Upper lobe of left lung (tissue), 6 donors: ENCODE data around the gene GPR62. TPM values are rescaled to one million over a fixed set of nuclear protein-coding genes. Genes with fewer than 3 reads are reported as not detected.

Source experiments
- ATAC-seq, 2 donors: fragments of 200-7000 bp; cut with Tn5 transposase; one replicate each; pipeline ENCODE4 v1.9.1; 2022; ENCODE audit warnings: mild to moderate bottlenecking in 2 of 2, moderate library complexity in 2 of 2; ENCODE audit not compliant: low FRiP score in 2 of 2
- DNase-seq, 2 donors: peaks; one replicate each; pipeline ENCODE4 v3.0.0-alpha.2; 2019 to 2020
- H3K27ac ChIP-seq, 4 donors: fragments of 200-600 bp; sonication (generic); one replicate each; pipeline ENCODE4 v1.5.1; 2016 to 2019
- H3K27me3 ChIP-seq, 4 donors: fragments of 200-600 bp; sonication (generic); one replicate each; pipeline ENCODE4 v1.5.1; 2017 to 2019
- H3K36me3 ChIP-seq, 4 donors: fragments of 200-600 bp; sonication (generic); one replicate each; pipeline ENCODE4 v1.5.1; 2016 to 2019
- H3K4me1 ChIP-seq, 4 donors: fragments of 200-600 bp; sonication (generic); one replicate each; pipeline ENCODE4 v1.5.1; 2018 to 2019
- H3K4me3 ChIP-seq, 4 donors: fragments of 200-600 bp; sonication (generic); one replicate each; pipeline ENCODE4 v1.5.1; 2017 to 2019; ENCODE audit warnings: mild to moderate bottlenecking in 2 of 4, moderate library complexity in 1 of 4
- H3K9me3 ChIP-seq, 4 donors: fragments of 200-600 bp; sonication (generic); one replicate each; pipeline ENCODE4 v1.5.1; 2018 to 2019
- CTCF ChIP-seq, 6 experiments: fragments of 450-650 bp in 4 of 6; fragments of 200-600 bp in 2 of 6; sonication (generic) in 2 of 6; IDR thresholded peaks; one replicate each; pipeline ENCODE4 v1.5.1; 2016 to 2019; ENCODE audit warnings: antibody characterized with exemption in 6 of 6
- EP300 ChIP-seq, 4 donors: sonication (generic); formaldehyde crosslinking; IDR thresholded peaks; one replicate each; pipeline ENCODE4 v1.5.1; 2017; ENCODE audit warnings: antibody characterized with exemption in 4 of 4, control low read depth in 2 of 4
- POLR2A ChIP-seq, 4 donors: fragments of 450-650 bp; IDR thresholded peaks; one replicate each; pipeline ENCODE4 v1.5.1; 2016 to 2017; ENCODE audit warnings: antibody characterized with exemption in 4 of 4, mild to moderate bottlenecking in 2 of 4
- POLR2AphosphoS5 ChIP-seq, 2 donors: sonication (generic); formaldehyde crosslinking; IDR thresholded peaks; one replicate each; pipeline ENCODE4 v1.5.1; 2017; ENCODE audit warnings: antibody characterized with exemption in 2 of 2
- WGBS, 2 donors: methylation state at CpG; one replicate each; pipeline ENCODE4 v1.1.5; 2017 to 2018; 5-methylcytosine and 5-hydroxymethylcytosine counted together
- total RNA-seq, 6 donors: library from RNA; depleted of rRNA in 4 of 6; stranded (reverse); fragments of >200 nt in 4 of 6; gene quantifications; one replicate each; pipeline versions ENCODE4 v1.1.0 to v1.2.1, GENCODE V29; 2016 to 2021
- donor health status: DM: no; HTN: no; CAD: no; lungs with moderate emphysema.
- donor health status: DM: no; HTN: yes; CAD: no; lungs with severe emphysema.

The GPR62 gene
- not detected for total RNA-seq

- peaks cover 0 to 9% (median 0%) of the 10 kb centered on the region in 4 donors for H3K27me3 ChIP-seq
- H3K27ac ChIP-seq = peak within 1 kb of the TSS; percentile 39 to 64 (median 54)
- H3K4me1 ChIP-seq = peaks cover 6 to 18% (median 10%) of the 10 kb centered on the region in 4 donors
- H3K4me3 ChIP-seq = peak within 1 kb of the TSS in 3 of 4 donors; percentile 31 to 57 (median 54)
- H3K36me3 ChIP-seq = peaks cover 0 to 22% (median 10%) of the 10 kb centered on the region in 4 donors
- H3K9me3 ChIP-seq = no peaks in the 10 kb centered on the region
- 48 to 62% methylated on average over 3 to 14 of the region's 33 CpGs for WGBS, 2 donors
- ATAC-seq (no peak), DNase-seq (peak in 1 of 2 donors; percentile 70)
- TF ChIP-seq EP300 (IDR thresholded peaks at IDR 0.05) = no peak
Observed at GRCh38 chr3:51955175-51955892, at the start of gene GPR62. Gene GPR62 (plus strand): TSS chr3:51955381. CDS start chr3:51955653, 272 bp downstream.

GRCh38 chr3:51908026-51908425, 47.2 kb upstream of the GPR62 start:
- Histone ChIP-seq H3K9me3 (no peaks in the 10 kb centered on the region), H3K36me3 (no peaks in the 10 kb centered on the region), H3K27ac (no peak overlapping the region), H3K4me3 (no peak overlapping the region), H3K4me1 (no peaks in the 10 kb centered on the region), H3K27me3 (no peaks in the 10 kb centered on the region)
- no peak for TF ChIP-seq EP300 (IDR thresholded peaks at IDR 0.05)
- TF ChIP-seq POLR2AphosphoS5 (IDR thresholded peaks at IDR 0.05) = no peak
- no peak for TF ChIP-seq POLR2A (IDR thresholded peaks at IDR 0.05)
- no peak for TF ChIP-seq CTCF (IDR thresholded peaks at IDR 0.05)
- ATAC-seq (no peak), DNase-seq (no peak)
- 80 to 87% methylated on average over 4 of the region's 4 CpGs for WGBS, 2 donors

GRCh38 chr3:51916418-51916817, 38.8 kb upstream of the GPR62 start:
- WGBS, 2 donors = 51 to 65% methylated on average over 5 of the region's 5 CpGs
- no peaks in the 10 kb centered on the region for H3K36me3 ChIP-seq
- H3K9me3 ChIP-seq = no peaks in the 10 kb centered on the region
- H3K27me3 ChIP-seq = no peaks in the 10 kb centered on the region
- TF ChIP-seq POLR2AphosphoS5 (IDR thresholded peaks at IDR 0.05) = no peak
- TF ChIP-seq CTCF (IDR thresholded peaks at IDR 0.05) = no peak
- no peak for TF ChIP-seq EP300 (IDR thresholded peaks at IDR 0.05)
- no peak for TF ChIP-seq POLR2A (IDR thresholded peaks at IDR 0.05)
- no peaks in the 10 kb centered on the region for H3K4me1 ChIP-seq
- H3K27ac ChIP-seq = no peak overlapping the region
- ATAC-seq (no peak), DNase-seq (no peak)
- no peak overlapping the region for H3K4me3 ChIP-seq

- DNase-seq (no peak), ATAC-seq (no peak)
- H3K27me3 ChIP-seq = no peaks in the 10 kb centered on the region
- H3K4me1 ChIP-seq = no peaks in the 10 kb centered on the region
- H3K9me3 ChIP-seq = no peaks in the 10 kb centered on the region
- TF ChIP-seq POLR2AphosphoS5 (IDR thresholded peaks at IDR 0.05) (no peak), EP300 (IDR thresholded peaks at IDR 0.05) (no peak), CTCF (IDR thresholded peaks at IDR 0.05) (no peak), POLR2A (IDR thresholded peaks at IDR 0.05) (no peak)
- H3K4me3 ChIP-seq = no peak overlapping the region
- no peaks in the 10 kb centered on the region for H3K36me3 ChIP-seq
- WGBS, 2 donors = 77 to 82% methylated on average over 11 of the region's 11 CpGs
- no peak overlapping the region for H3K27ac ChIP-seq
Observed at GRCh38 chr3:51921081-51921578, 34.1 kb upstream of the GPR62 start.

GRCh38 chr3:51927061-51927977, 27.9 kb upstream of the GPR62 start:
- WGBS, 2 donors = 91 to 94% methylated on average over 5 of the region's 5 CpGs
- no peaks in the 10 kb centered on the region for H3K9me3 ChIP-seq
- DNase-seq (no peak), ATAC-seq (no peak)
- H3K27ac ChIP-seq = no peak overlapping the region
- peaks cover 0 to 5% (median 2%) of the 10 kb centered on the region in 4 donors for H3K36me3 ChIP-seq
- H3K4me1 ChIP-seq = no peaks in the 10 kb centered on the region
- TF ChIP-seq CTCF (IDR thresholded peaks at IDR 0.05) = no peak
- no peaks in the 10 kb centered on the region for H3K27me3 ChIP-seq
- no peak overlapping the region for H3K4me3 ChIP-seq
